H1 (cell line): Measurements from ENCODE around the gene AAMP. TPM values are rescaled to one million over a fixed set of nuclear protein-coding genes. Genes with fewer than 3 reads are reported as not detected.

Experiments
- CTCF ChIA-PET: fragments of 300-600 bp; sonication (Branson Sonifier 250); formaldehyde crosslinking; loops from one replicate; lab custom pipeline; 2021; ENCODE audit not compliant: partially characterized antibody; lab: Charles Lee
- POLR2A ChIA-PET: fragments of 300-600 bp; sonication (Branson Sonifier 250); formaldehyde crosslinking; loops from one replicate; lab custom pipeline; 2021; ENCODE audit warnings: inconsistent platforms; ENCODE audit not compliant: partially characterized antibody; lab: Charles Lee
- DNase-seq, 2 experiments: peaks; one replicate each; pipeline versions ENCODE4 v3.0.0 to v3.0.0-alpha.2; 2010 to 2022; ENCODE audit warnings: low spot score in 2 of 2, low read depth in 1 of 2, mixed read lengths in 1 of 2
- FAIRE-seq: peaks from 2 replicates; lab custom pipeline; 2011; peaks lifted over from hg19 to GRCh38; lab: Jason Lieb, UNC
- H2AFZ ChIP-seq: 2 replicates; pipeline ENCODE4 v1.8.1; 2012; ENCODE audit warnings: low read length, inconsistent platforms
- H2AK5ac ChIP-seq: 2 replicates; pipeline ENCODE4 v1.6.1; 2013; ENCODE audit warnings: low read depth, low read length
- H2BK120ac ChIP-seq: replicated peaks from 2 replicates; pipeline ENCODE3; 2013; ENCODE audit warnings: low read depth, low read length, inconsistent platforms
- H2BK12ac ChIP-seq: 2 replicates; pipeline ENCODE4 v1.6.1; 2013; ENCODE audit warnings: low read depth, low read length
- H2BK15ac ChIP-seq: 2 replicates; pipeline ENCODE4 v1.6.1; 2013; ENCODE audit warnings: low read length
- H2BK20ac ChIP-seq: 2 replicates; pipeline ENCODE4 v1.6.1; 2013; ENCODE audit warnings: low read length
- H2BK5ac ChIP-seq: 2 replicates; pipeline ENCODE4 v1.6.1; 2013; ENCODE audit warnings: low read depth, low read length
- H3K14ac ChIP-seq: 2 replicates; pipeline ENCODE4 v1.6.1; 2013; ENCODE audit warnings: inconsistent platforms; ENCODE audit not compliant: insufficient read length
- H3K18ac ChIP-seq: 2 replicates; pipeline ENCODE4 v1.6.1; 2013; ENCODE audit warnings: low read length; ENCODE audit errors: extremely low read depth
- H3K23ac ChIP-seq: 2 replicates; pipeline ENCODE4 v1.6.1; 2013; ENCODE audit warnings: inconsistent platforms; ENCODE audit not compliant: insufficient read length
- H3K23me2 ChIP-seq: 2 replicates; pipeline ENCODE4 v1.6.1; 2013; ENCODE audit warnings: low read depth, low read length
- H3K27ac ChIP-seq: 2 replicates; pipeline ENCODE4 v1.6.1; 2011; ENCODE audit warnings: low read depth, low read length, inconsistent platforms
- H3K27me3 ChIP-seq, 4 experiments: replicated peaks in 1 of 4; 1 replicate in 1 of 4; 2 replicates in 3 of 4; pipeline versions ENCODE4 v1.6.1 to v1.8.1; 2011 to 2013; ENCODE audit warnings: low read length in 3 of 4, mild to moderate bottlenecking in 3 of 4, inconsistent platforms in 2 of 4, mixed read lengths in 2 of 4, moderate library complexity in 1 of 4; ENCODE audit not compliant: control insufficient read depth in 3 of 4, insufficient read depth in 3 of 4; ENCODE audit errors: extremely low read depth in 1 of 4
- H3K36me3 ChIP-seq, 4 experiments: 2 replicates each; pipeline versions ENCODE4 v1.6.1 to v1.8.1; 2011 to 2013; ENCODE audit warnings: mild to moderate bottlenecking in 4 of 4, low read length in 3 of 4, moderate library complexity in 2 of 4, control low read depth in 1 of 4, inconsistent platforms in 1 of 4; ENCODE audit not compliant: insufficient read depth in 4 of 4, control insufficient read depth in 2 of 4
- H3K4ac ChIP-seq: replicated peaks from 2 replicates; pipeline ENCODE3; 2013; ENCODE audit warnings: low read length, low read depth, mixed read lengths, inconsistent platforms; ENCODE audit not compliant: insufficient read length
- H3K4me1 ChIP-seq, 4 experiments: replicated peaks in 1 of 4; 1 replicate in 1 of 4; 2 replicates in 3 of 4; pipeline versions ENCODE4 v1.6.1 to v1.8.1; 2011 to 2013; ENCODE audit warnings: low read length in 3 of 4, inconsistent platforms in 2 of 4, mixed read lengths in 1 of 4; ENCODE audit not compliant: insufficient read depth in 4 of 4, control insufficient read depth in 3 of 4
- H3K4me2 ChIP-seq, 2 experiments: 2 replicates each; pipeline versions ENCODE4 v1.6.1 to v1.8.1; 2011 to 2013; ENCODE audit warnings: low read depth in 2 of 2, low read length in 2 of 2, control low read depth in 1 of 2, inconsistent platforms in 1 of 2, mild to moderate bottlenecking in 1 of 2; ENCODE audit not compliant: insufficient read depth in 1 of 2
- H3K4me3 ChIP-seq, 4 experiments: fragments of 200-600, 300-600 bp in 1 of 4; sonication (generic), shearing (Covaris generic), sonication (Bioruptor Twin) in 1 of 4; 2 replicates each; pipeline versions ENCODE4 v1.5.1 to v1.8.1; 2011 to 2016; ENCODE audit warnings: low read length in 4 of 4, low read depth in 3 of 4, control low read depth in 2 of 4, inconsistent platforms in 2 of 4, mild to moderate bottlenecking in 2 of 4, mixed read lengths in 1 of 4, moderate library complexity in 1 of 4; ENCODE audit not compliant: insufficient read depth in 2 of 4; ENCODE audit errors: extremely low read depth in 1 of 4
- H3K56ac ChIP-seq: replicated peaks from 2 replicates; pipeline ENCODE3; 2013; ENCODE audit warnings: low read depth, mild to moderate bottlenecking, mixed read lengths, low read length, inconsistent platforms; ENCODE audit not compliant: insufficient read length
- H3K79me1 ChIP-seq: 2 replicates; pipeline ENCODE4 v1.6.1; 2013; ENCODE audit warnings: low read depth, low read length, control low read depth
- H3K79me2 ChIP-seq, 2 experiments: 2 replicates each; pipeline versions ENCODE4 v1.6.1 to v1.8.1; 2012 to 2013; ENCODE audit warnings: low read length in 2 of 2, mild to moderate bottlenecking in 2 of 2, inconsistent platforms in 1 of 2; ENCODE audit not compliant: insufficient read depth in 2 of 2, control insufficient read depth in 1 of 2
- H3K9ac ChIP-seq, 4 experiments: replicated peaks in 1 of 4; 1 replicate in 1 of 4; 2 replicates in 3 of 4; pipeline versions ENCODE4 v1.6.1 to v1.8.1; 2011 to 2013; ENCODE audit warnings: low read depth in 3 of 4, low read length in 3 of 4, control low read depth in 2 of 4, mild to moderate bottlenecking in 2 of 4, moderate library complexity in 2 of 4, inconsistent platforms in 1 of 4; ENCODE audit errors: extremely low read depth in 1 of 4
- H3K9me3 ChIP-seq, 2 experiments: 2 replicates each; pipeline versions ENCODE4 v1.6.1 to v1.8.1; 2012 to 2013; ENCODE audit warnings: mild to moderate bottlenecking in 2 of 2, moderate library complexity in 2 of 2, control low read depth in 1 of 2, inconsistent platforms in 1 of 2, low read depth in 1 of 2, low read length in 1 of 2, mixed read lengths in 1 of 2; ENCODE audit not compliant: insufficient read depth in 2 of 2
- H4K20me1 ChIP-seq, 2 experiments: replicated peaks in 1 of 2; 2 replicates each; pipeline versions ENCODE3 to v1.8.1; 2011 to 2013; ENCODE audit warnings: inconsistent platforms in 2 of 2, low read length in 2 of 2, mild to moderate bottlenecking in 1 of 2; ENCODE audit not compliant: insufficient read depth in 2 of 2, control insufficient read depth in 1 of 2
- H4K5ac ChIP-seq: 2 replicates; pipeline ENCODE4 v1.6.1; 2013; ENCODE audit warnings: low read length, low read depth, mixed read lengths, inconsistent platforms; ENCODE audit not compliant: insufficient read length
- H4K8ac ChIP-seq: 2 replicates; pipeline ENCODE4 v1.8.0; 2013; ENCODE audit warnings: mild to moderate bottlenecking, moderate library complexity, low read length, inconsistent platforms; ENCODE audit not compliant: insufficient read depth; ENCODE audit errors: extremely low read depth
- H4K91ac ChIP-seq: replicated peaks from 2 replicates; pipeline ENCODE3; 2013; ENCODE audit warnings: low read length, mixed read lengths, inconsistent platforms; ENCODE audit not compliant: insufficient read length
- E2F6 ChIP-seq: IDR thresholded peaks from 2 replicates; pipeline ENCODE4 v1.6.1; 2012; ENCODE audit warnings: inconsistent platforms
- KDM4A ChIP-seq: IDR thresholded peaks from one replicate; pipeline ENCODE4 v1.7.1; 2012; ENCODE audit warnings: low read depth, mild to moderate bottlenecking, moderate library complexity, low read length, inconsistent platforms; ENCODE audit not compliant: severe bottlenecking
- SIX5 ChIP-seq: IDR thresholded peaks from 2 replicates; pipeline ENCODE4 v1.6.1; 2011; ENCODE audit warnings: mild to moderate bottlenecking, low read depth, low read length
- SRF ChIP-seq: IDR thresholded peaks from 2 replicates; pipeline ENCODE4 v1.6.1; 2011; ENCODE audit warnings: mild to moderate bottlenecking, low read depth, low read length, moderate library complexity
- WGBS, 2 experiments: shearing (Covaris generic) in 1 of 2; methylation state at CpG; one replicate each; pipeline versions ENCODE4 v1.1.6 to v1.1.7; 2013 to 2015; ENCODE audit warnings: low lambda C conversion rate in 2 of 2, mixed read lengths in 2 of 2, inconsistent platforms in 1 of 2, low coverage in 1 of 2, missing lambda C conversion rate in 1 of 2; ENCODE audit not compliant: insufficient replicate concordance in 2 of 2, insufficient coverage in 1 of 2, insufficient read length in 1 of 2; ENCODE audit errors: extremely low coverage in 1 of 2, missing lambda C conversion rate in 1 of 2; 5-methylcytosine and 5-hydroxymethylcytosine counted together
- polyA plus RNA-seq, 7 experiments: library from polyadenylated mRNA; depleted of rRNA in 3 of 7; stranded (reverse) in 5 of 7; unstranded in 2 of 7; fragments of >200 nt in 5 of 7; fragments of 200-250 nt in 2 of 7; gene quantifications; 1 replicate in 5 of 7; 2 replicates in 1 of 7; 4 replicates in 1 of 7; pipeline versions ENCODE4 v1.2.1 to v1.2.3, GENCODE V29; 2011 to 2013; ENCODE audit warnings: missing spikeins in 2 of 7, mixed read lengths in 2 of 7
- total RNA-seq: library from RNA; stranded (reverse); fragmentation: NEBNext Ultra II Directional; extraction: Animal tissue kit (Norgen Biotek cat#: 25700); gene quantifications from 2 replicates; pipeline ENCODE4 v1.2.1, GENCODE V29; 2021

AAMP gene
- total and polyA plus RNA-seq, 2 of the 8 experiments (the other 6 are each of a cell fraction or from before 2014, with no cell fraction given) = 119 to 125 TPM

GRCh38 chr2:218313356-218313755 is 43.4 kb upstream of the AAMP start:
- no peak overlapping the region for H2BK20ac ChIP-seq
- no peaks in the 10 kb centered on the region for H3K9me3 ChIP-seq
- H3K56ac ChIP-seq = no peak overlapping the region
- no peaks in the 10 kb centered on the region for H3K23me2 ChIP-seq
- no peak overlapping the region for H3K4me3 ChIP-seq
- no peak overlapping the region for H2BK15ac ChIP-seq
- no peak overlapping the region for H2BK5ac ChIP-seq
- no peaks in the 10 kb centered on the region for H3K79me2 ChIP-seq
- no peak overlapping the region for H3K9ac ChIP-seq
- H4K8ac ChIP-seq = no peak overlapping the region
- FAIRE-seq (no peak), DNase-seq (no peak)
- H4K91ac ChIP-seq = no peak overlapping the region
- H4K5ac ChIP-seq = no peak overlapping the region
- no peak overlapping the region for H3K23ac ChIP-seq
- ChIA-PET CTCF (interaction anchor here (1.4 kb wide), 1 partner anchor 30 kb away, joined by 4 read pairs; no protein-coding TSS in a partner anchor), POLR2A (no interaction called here)
- H2AFZ ChIP-seq = no peak overlapping the region
- no peak overlapping the region for H3K4ac ChIP-seq
- no peak overlapping the region for H2BK12ac ChIP-seq
- WGBS, 2 experiments = 95% methylated on average over 1 of the region's 1 CpG; no CpG with 5 or more reads in 1 of the 2 experiments
- TF ChIP-seq SIX5 (no peak), E2F6 (no peak), SRF (no peak), KDM4A (no peak)
- no peaks in the 10 kb centered on the region for H3K36me3 ChIP-seq
- no peak overlapping the region for H2BK120ac ChIP-seq
- H3K4me2 ChIP-seq = no peak overlapping the region
- no peaks in the 10 kb centered on the region for H3K27me3 ChIP-seq
- no peaks in the 10 kb centered on the region for H4K20me1 ChIP-seq
- H3K14ac ChIP-seq = no peak overlapping the region
- no peaks in the 10 kb centered on the region for H3K4me1 ChIP-seq
- no peak overlapping the region for H2AK5ac ChIP-seq
- no peaks in the 10 kb centered on the region for H3K79me1 ChIP-seq
- H3K27ac ChIP-seq = no peak overlapping the region
- no peak overlapping the region for H3K18ac ChIP-seq
